Peyer's patch (tissue), 4 donors: ENCODE results near the gene TMEM86B. TPM values are rescaled to one million over a fixed set of nuclear protein-coding genes. Genes with fewer than 3 reads are reported as not detected.

Experiments
- DNase-seq, 3 donors: peaks; one replicate each; pipeline ENCODE4 v3.0.0-alpha.2; 2017 to 2019
- H3K27ac ChIP-seq, 4 donors: fragments of 200-600 bp; sonication (generic); one replicate each; pipeline ENCODE4 v1.5.1; 2016 to 2019
- H3K27me3 ChIP-seq, 2 donors: fragments of 200-600 bp; sonication (generic); one replicate each; pipeline ENCODE4 v1.5.1; 2019
- H3K36me3 ChIP-seq, 3 donors: fragments of 200-600 bp; sonication (generic); one replicate each; pipeline ENCODE4 v1.5.1; 2016 to 2019
- H3K4me1 ChIP-seq, 4 donors: fragments of 200-600 bp; sonication (generic); one replicate each; pipeline ENCODE4 v1.5.1; 2016 to 2019
- H3K4me3 ChIP-seq, 4 donors: fragments of 200-600 bp; sonication (generic); 1 replicate in 3 of 4; 2 replicates in 1 of 4; pipeline ENCODE4 v1.5.1; 2016 to 2019; ENCODE audit warnings: mild to moderate bottlenecking in 1 of 4
- H3K9me3 ChIP-seq, 4 donors: fragments of 200-600 bp; sonication (generic); one replicate each; pipeline ENCODE4 v1.5.1; 2016 to 2019; ENCODE audit warnings: mild to moderate bottlenecking in 1 of 4
- POLR2A ChIP-seq, 2 donors: fragments of 450-650 bp; IDR thresholded peaks; one replicate each; pipeline ENCODE4 v1.5.1; 2017; ENCODE audit warnings: antibody characterized with exemption in 2 of 2, mild to moderate bottlenecking in 2 of 2, moderate library complexity in 2 of 2
- total RNA-seq, 4 donors: library from RNA; depleted of rRNA; stranded (reverse); fragments of >200 nt; gene quantifications; one replicate each; pipeline ENCODE4 v1.1.0, GENCODE V29; 2016
- TF ChIP-seq, protein P1 (sequence below), 6 experiments: fragments of 450-650 bp in 4 of 6; fragments of 200-600 bp in 2 of 6; sonication (generic) in 1 of 6; IDR thresholded peaks; one replicate each; pipeline ENCODE4 v1.5.1; 2017 to 2019; ENCODE audit warnings: antibody characterized with exemption in 6 of 6, mild to moderate bottlenecking in 3 of 6, moderate library complexity in 1 of 6

Gene TMEM86B
- total RNA-seq, 4 donors from 2014 or later = 9.1 to 39.8 (median 15.1) TPM

GRCh38 chr19:55230329-55230728 lies 1.8 kb upstream of the TMEM86B start:
- TF ChIP-seq, protein P1, sequence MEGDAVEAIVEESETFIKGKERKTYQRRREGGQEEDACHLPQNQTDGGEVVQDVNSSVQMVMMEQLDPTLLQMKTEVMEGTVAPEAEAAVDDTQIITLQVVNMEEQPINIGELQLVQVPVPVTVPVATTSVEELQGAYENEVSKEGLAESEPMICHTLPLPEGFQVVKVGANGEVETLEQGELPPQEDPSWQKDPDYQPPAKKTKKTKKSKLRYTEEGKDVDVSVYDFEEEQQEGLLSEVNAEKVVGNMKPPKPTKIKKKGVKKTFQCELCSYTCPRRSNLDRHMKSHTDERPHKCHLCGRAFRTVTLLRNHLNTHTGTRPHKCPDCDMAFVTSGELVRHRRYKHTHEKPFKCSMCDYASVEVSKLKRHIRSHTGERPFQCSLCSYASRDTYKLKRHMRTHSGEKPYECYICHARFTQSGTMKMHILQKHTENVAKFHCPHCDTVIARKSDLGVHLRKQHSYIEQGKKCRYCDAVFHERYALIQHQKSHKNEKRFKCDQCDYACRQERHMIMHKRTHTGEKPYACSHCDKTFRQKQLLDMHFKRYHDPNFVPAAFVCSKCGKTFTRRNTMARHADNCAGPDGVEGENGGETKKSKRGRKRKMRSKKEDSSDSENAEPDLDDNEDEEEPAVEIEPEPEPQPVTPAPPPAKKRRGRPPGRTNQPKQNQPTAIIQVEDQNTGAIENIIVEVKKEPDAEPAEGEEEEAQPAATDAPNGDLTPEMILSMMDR (IDR thresholded peaks at IDR 0.05) = no peak
- TF ChIP-seq POLR2A (IDR thresholded peaks at IDR 0.05) = no peak
- H3K9me3 ChIP-seq = no peaks in the 10 kb centered on the region
- H3K27ac ChIP-seq = no peak overlapping the region
- H3K27me3 ChIP-seq = no peaks in the 10 kb centered on the region
- no peak overlapping the region for H3K4me3 ChIP-seq
- peaks cover 0 to 87% (median 0%) of the 10 kb centered on the region in 3 donors for H3K36me3 ChIP-seq
- peaks cover 0 to 22% (median 1%) of the 10 kb centered on the region in 4 donors for H3K4me1 ChIP-seq
- no peak for DNase-seq

- Histone ChIP-seq H3K4me1 (peaks cover 0 to 22% (median 1%) of the 10 kb centered on the region in 4 donors), H3K9me3 (no peaks in the 10 kb centered on the region), H3K4me3 (no peak overlapping the region), H3K36me3 (peaks cover 0 to 82% (median 0%) of the 10 kb centered on the region in 3 donors), H3K27ac (peak overlapping the region in 1 of 4 donors; percentile 74), H3K27me3 (no peaks in the 10 kb centered on the region)
- TF ChIP-seq POLR2A (IDR thresholded peaks at IDR 0.05) = no peak
- TF ChIP-seq, protein P1 (IDR thresholded peaks at IDR 0.05) = no peak
- no peak for DNase-seq
These were observed 1.2 kb upstream of the TMEM86B start for GRCh38 chr19:55229789-55230182.

DNA sequence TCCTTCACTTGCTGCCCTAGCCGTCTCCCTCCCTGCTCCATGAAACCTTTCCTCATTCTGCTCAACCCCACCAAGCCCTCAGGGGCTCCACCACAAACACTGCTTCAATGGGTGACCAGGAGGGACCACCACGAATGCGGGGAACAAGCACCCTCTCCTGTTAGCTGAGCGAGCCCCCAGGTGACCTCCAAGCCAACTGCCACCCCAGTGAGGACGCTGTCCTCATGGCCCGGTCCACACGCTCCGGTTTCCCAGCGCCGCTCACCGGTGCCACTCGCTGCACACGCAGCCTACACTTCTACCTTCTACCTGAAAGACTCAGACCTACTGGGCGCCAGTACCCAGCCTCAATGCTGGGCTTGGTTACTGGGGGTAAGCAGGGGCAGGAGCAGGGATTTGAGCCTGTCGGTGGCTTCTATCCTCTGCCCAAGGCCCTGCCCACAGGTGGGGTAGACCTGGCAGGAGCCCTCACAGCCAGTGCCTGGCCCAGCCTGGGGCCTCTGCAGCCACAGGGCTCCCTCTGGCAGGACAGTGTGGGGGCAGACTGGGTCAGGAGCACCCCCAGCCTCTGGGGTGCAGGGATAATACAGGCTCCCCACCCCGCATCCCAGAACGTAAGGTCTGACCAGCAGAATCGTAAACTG lies 704 bp upstream of the TMEM86B start:
- Histone ChIP-seq H3K27ac (peak overlapping the region in 3 of 4 donors; percentile 32 to 74 (median 65)), H3K27me3 (no peaks in the 10 kb centered on the region), H3K4me3 (no peak overlapping the region), H3K9me3 (no peaks in the 10 kb centered on the region), H3K36me3 (peaks cover 0 to 76% (median 0%) of the 10 kb centered on the region in 3 donors), H3K4me1 (peaks cover 0 to 22% (median 1%) of the 10 kb centered on the region in 4 donors)
- DNase-seq = peak in 1 of 3 donors; percentile 43
- TF ChIP-seq POLR2A (IDR thresholded peaks at IDR 0.05) = no peak
- TF ChIP-seq, protein P1 (IDR thresholded peaks at IDR 0.05) = no peak

DNA sequence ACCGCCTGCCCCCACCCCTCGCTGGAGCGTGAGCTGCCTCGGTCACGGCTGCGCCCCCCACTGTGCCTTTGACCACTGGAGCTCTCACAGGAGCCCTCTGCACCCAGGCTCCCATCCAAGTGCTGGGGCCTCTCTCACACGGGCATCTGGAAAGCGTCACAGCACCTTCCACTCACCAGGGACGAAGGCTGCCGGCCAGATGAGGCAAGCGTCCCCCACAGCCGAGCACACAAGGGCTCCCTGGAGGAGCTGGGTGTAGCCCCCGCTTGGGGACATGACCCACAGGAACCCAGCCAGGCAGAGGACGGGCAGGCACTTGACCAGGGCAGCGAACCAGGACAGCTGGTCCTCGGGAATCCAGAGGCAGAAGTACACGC lies 560 bp downstream of the TMEM86B start:
- H3K27me3 ChIP-seq = no peaks in the 10 kb centered on the region
- H3K4me3 ChIP-seq = peak overlapping the region in 1 of 4 donors; percentile 42
- DNase-seq = peak in 1 of 3 donors; percentile 43
- H3K36me3 ChIP-seq = peaks cover 0 to 69% (median 0%) of the 10 kb centered on the region in 3 donors
- TF ChIP-seq, protein P1 (IDR thresholded peaks at IDR 0.05) = no peak
- TF ChIP-seq POLR2A (IDR thresholded peaks at IDR 0.05) = no peak
- H3K9me3 ChIP-seq = no peaks in the 10 kb centered on the region
- H3K27ac ChIP-seq = peak overlapping the region in 1 of 4 donors; percentile 74
- H3K4me1 ChIP-seq = peaks cover 0 to 22% (median 1%) of the 10 kb centered on the region in 4 donors

DNA sequence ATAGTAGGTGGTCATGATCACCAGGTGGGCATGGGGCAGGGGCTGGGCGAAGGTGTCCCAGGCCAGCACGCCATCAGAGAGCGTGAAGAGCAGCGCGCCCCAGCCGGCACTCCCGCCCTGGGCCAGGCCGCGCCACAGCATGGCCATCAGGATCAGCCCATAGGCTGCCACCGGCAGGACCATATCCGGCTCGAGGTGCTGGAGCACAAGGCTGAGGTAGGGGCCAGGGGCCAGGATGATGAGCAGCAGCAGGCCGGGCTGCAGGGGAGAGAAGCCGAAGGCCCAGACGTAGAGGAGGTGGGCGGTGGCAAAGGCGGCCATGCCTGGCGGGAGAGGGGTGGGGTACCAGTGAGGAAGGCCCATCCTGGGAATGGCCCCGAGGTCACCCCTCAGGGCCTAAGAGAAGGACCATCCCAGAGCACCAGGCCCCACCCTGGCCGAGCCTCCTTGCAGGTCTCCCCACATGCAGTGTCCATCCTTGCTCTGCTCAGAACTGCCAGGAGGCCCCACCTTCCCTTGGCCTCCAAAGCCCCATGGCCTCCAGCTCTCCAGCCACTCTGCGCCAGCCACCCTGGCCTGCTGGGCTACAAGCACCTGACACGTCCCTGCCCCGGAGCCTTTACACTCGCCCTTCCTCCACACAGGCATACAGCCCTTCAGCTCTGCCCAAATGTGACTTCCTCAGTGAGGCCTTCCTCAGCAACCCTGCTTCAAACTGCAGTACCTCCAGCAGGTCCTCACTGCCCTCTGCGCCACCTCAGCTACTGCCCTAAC lies 1.1 kb downstream of the TMEM86B start:
- Histone ChIP-seq H3K27ac (no peak overlapping the region), H3K36me3 (peaks cover 0 to 63% (median 0%) of the 10 kb centered on the region in 3 donors), H3K27me3 (no peaks in the 10 kb centered on the region), H3K4me1 (peaks cover 0 to 22% (median 1%) of the 10 kb centered on the region in 4 donors), H3K4me3 (no peak overlapping the region), H3K9me3 (no peaks in the 10 kb centered on the region)
- TF ChIP-seq, protein P1 (IDR thresholded peaks at IDR 0.05) = no peak
- TF ChIP-seq POLR2A (IDR thresholded peaks at IDR 0.05) = no peak
- DNase-seq = peak in 1 of 3 donors; percentile 43
